Mesothelial cell of epicardium (in vitro differentiated cells): ENCODE results near the gene PRKG2. TPM values are rescaled to one million over a fixed set of nuclear protein-coding genes. Genes with fewer than 3 reads are reported as not detected.

Source experiments
- DNase-seq, 2 experiments: peaks; one replicate each; pipeline ENCODE4 v3.0.0; 2021; ENCODE audit warnings: low spot score in 2 of 2; ENCODE audit not compliant: unreplicated experiment in 2 of 2
- H3K27ac Mint-ChIP-seq: 2 replicates; pipeline ENCODE4 v1.8.0; 2021; ENCODE audit warnings: mixed read lengths
- H3K27me3 Mint-ChIP-seq: 2 replicates; pipeline ENCODE4 v1.8.0; 2021; ENCODE audit warnings: low read depth, mixed read lengths
- H3K36me3 Mint-ChIP-seq: 2 replicates; pipeline ENCODE4 v1.8.0; 2021; ENCODE audit warnings: mixed read lengths
- H3K4me1 Mint-ChIP-seq: 2 replicates; pipeline ENCODE4 v1.8.0; 2021; ENCODE audit warnings: mixed read lengths
- H3K4me3 Mint-ChIP-seq: 2 replicates; pipeline ENCODE4 v1.8.0; 2021; ENCODE audit warnings: mild to moderate bottlenecking, moderate library complexity, mixed read lengths
- H3K9me3 Mint-ChIP-seq: 2 replicates; pipeline ENCODE4 v1.8.0; 2021; ENCODE audit warnings: mixed read lengths
- total RNA-seq: library from RNA; stranded (reverse); gene quantifications from 3 replicates; pipeline ENCODE4 v1.2.1, GENCODE V29; 2021
- TF ChIP-seq, protein P1 (sequence below): fragments of 200-600 bp; sonication (generic); IDR thresholded peaks from one replicate; pipeline ENCODE4 v1.5.0; 2021; ENCODE audit warnings: antibody characterized with exemption; ENCODE audit not compliant: unreplicated experiment

PRKG2 gene
- total RNA-seq, 1 donor from 2014 or later, result 0.83 TPM

DNA sequence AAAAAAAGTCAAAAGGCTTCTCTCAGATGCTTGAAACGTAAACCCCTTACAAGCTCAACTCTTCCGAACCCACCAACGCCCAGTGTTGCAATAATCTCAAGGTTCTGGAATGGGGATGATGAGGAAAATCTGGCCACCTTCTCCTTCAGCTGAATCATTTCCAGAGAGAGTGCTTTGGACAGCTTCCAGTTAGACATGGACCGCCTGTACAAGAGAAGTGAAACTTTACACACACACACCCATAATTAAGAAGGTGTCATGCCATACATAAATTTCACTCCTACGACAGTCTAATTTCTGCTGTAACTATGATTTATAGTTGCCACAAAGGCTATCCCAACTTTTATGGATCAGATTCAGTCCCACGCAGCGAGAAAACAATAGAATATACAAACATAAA lies 72.3 kb downstream of the PRKG2 start:
- Mint-ChIP-seq H3K27ac (no peak overlapping the region), H3K36me3 (no peaks in the 10 kb centered on the region), H3K4me1 (peaks cover 14% of the 10 kb centered on the region), H3K9me3 (no peaks in the 10 kb centered on the region), H3K4me3 (no peak overlapping the region), H3K27me3 (peaks cover 2% of the 10 kb centered on the region)
- TF ChIP-seq, protein P1, sequence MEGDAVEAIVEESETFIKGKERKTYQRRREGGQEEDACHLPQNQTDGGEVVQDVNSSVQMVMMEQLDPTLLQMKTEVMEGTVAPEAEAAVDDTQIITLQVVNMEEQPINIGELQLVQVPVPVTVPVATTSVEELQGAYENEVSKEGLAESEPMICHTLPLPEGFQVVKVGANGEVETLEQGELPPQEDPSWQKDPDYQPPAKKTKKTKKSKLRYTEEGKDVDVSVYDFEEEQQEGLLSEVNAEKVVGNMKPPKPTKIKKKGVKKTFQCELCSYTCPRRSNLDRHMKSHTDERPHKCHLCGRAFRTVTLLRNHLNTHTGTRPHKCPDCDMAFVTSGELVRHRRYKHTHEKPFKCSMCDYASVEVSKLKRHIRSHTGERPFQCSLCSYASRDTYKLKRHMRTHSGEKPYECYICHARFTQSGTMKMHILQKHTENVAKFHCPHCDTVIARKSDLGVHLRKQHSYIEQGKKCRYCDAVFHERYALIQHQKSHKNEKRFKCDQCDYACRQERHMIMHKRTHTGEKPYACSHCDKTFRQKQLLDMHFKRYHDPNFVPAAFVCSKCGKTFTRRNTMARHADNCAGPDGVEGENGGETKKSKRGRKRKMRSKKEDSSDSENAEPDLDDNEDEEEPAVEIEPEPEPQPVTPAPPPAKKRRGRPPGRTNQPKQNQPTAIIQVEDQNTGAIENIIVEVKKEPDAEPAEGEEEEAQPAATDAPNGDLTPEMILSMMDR, result no peak
- DNase-seq, result no peak

DNA sequence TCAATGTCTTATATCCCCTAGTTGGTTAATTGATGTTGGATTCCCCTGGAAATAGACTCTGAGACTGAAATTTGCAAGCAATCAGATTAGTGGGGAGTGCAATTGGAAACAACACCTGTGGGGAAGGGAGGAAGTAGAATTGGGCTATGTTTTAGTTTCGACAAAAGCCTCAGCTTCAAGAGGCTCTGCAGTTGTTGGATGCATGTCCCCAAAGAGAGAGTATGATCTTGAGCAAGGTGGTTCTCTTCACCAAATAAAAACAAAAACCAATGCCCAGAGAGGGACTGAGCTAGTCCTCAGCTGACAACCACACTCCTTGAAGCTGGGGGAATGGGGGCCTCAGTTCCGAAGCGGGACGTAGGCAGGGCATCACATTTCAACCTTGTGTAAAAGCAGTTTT lies 77.1 kb downstream of the PRKG2 start:
- TF ChIP-seq, protein P1, result no peak
- Mint-ChIP-seq H3K4me3 (no peak overlapping the region), H3K36me3 (peaks cover 2% of the 10 kb centered on the region), H3K27ac (no peak overlapping the region), H3K4me1 (peaks cover 20% of the 10 kb centered on the region), H3K9me3 (no peaks in the 10 kb centered on the region), H3K27me3 (peaks cover 2% of the 10 kb centered on the region)
- DNase-seq, result no peak

DNA sequence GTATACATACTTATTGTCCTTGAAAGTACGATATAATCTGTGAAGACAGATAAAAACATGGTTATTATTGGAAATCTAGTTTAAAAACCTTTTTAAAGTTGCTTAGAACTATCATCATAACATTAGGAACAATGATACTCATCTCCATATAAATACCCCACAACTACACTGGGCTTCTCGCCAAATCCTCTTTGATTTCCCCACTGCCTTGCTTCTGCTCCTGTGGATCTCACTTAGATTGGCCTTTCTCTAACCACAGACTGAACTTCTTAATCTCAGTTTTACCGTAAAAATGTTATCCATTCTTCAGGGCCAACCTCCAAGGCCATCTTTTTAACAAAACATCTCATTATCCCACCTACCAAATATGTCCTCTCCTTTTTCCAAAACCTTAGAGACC lies 77.6 kb downstream of the PRKG2 start:
- no peak overlapping the region for H3K4me3 Mint-ChIP-seq
- peaks cover 2% of the 10 kb centered on the region for H3K36me3 Mint-ChIP-seq
- no peak for DNase-seq
- peaks cover 16% of the 10 kb centered on the region for H3K4me1 Mint-ChIP-seq
- H3K27ac Mint-ChIP-seq, result no peak overlapping the region
- H3K9me3 Mint-ChIP-seq, result no peaks in the 10 kb centered on the region
- TF ChIP-seq, protein P1, result no peak
- H3K27me3 Mint-ChIP-seq, result peaks cover 2% of the 10 kb centered on the region

DNA sequence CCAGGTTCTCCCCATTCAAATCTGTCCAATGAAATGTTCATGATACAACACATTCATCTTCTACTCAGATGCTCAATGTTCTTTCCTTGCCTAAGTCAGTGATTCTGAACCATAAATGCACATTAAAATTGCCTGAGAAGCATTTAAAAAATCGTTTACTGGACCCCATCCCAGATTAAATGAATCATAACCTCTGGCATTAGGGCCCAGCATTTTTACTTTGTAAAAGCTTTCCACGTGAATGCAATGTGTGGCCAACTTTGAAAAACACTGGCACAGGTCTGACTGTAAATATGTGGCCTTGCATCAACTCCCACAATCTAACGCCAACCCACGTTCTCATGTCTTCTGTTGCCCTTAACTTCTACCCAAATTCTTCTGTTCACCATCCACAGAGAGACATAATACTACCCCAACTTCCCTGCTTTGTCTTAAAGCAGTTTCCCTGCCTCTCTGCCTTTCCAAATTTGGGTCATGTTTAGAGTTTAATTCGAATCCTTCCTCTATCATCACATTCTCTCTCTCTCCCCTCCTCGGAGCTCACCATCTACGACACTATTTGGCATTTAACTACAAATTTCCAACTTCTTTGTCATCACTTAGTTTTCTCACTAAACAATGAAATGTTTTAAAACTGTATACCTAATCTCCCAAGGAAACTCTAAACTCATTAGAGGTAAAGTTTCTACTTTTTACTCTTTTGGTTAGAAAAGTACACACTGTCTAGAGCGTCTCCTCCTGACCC lies 78.7 kb downstream of the PRKG2 start:
- H3K4me1 Mint-ChIP-seq, result peaks cover 16% of the 10 kb centered on the region
- peaks cover 2% of the 10 kb centered on the region for H3K27me3 Mint-ChIP-seq
- no peak overlapping the region for H3K27ac Mint-ChIP-seq
- DNase-seq, result no peak
- no peaks in the 10 kb centered on the region for H3K9me3 Mint-ChIP-seq
- no peak overlapping the region for H3K4me3 Mint-ChIP-seq
- peaks cover 3% of the 10 kb centered on the region for H3K36me3 Mint-ChIP-seq
- TF ChIP-seq, protein P1, result no peak

DNA sequence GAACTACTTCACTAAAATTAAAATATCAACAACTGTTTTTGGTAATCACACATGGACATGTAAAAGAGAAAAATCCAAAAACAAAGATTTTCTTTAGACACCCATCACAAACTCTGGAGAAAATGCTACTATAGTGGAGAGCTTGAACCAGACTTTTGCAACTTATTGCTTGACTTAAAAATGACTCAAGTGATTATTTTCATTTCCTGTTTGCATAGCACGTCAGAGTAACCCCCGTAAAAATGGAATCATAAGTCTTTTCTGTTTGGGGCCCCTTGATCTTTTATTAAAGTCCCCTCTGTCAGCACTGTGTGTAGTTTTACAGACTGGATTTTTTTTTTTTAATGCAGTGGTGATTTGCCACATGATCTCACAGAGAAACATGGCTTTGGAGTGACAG lies 79.5 kb downstream of the PRKG2 start:
- TF ChIP-seq, protein P1, result no peak
- peaks cover 3% of the 10 kb centered on the region for H3K36me3 Mint-ChIP-seq
- no peaks in the 10 kb centered on the region for H3K9me3 Mint-ChIP-seq
- no peak overlapping the region for H3K27ac Mint-ChIP-seq
- peaks cover 2% of the 10 kb centered on the region for H3K27me3 Mint-ChIP-seq
- peaks cover 16% of the 10 kb centered on the region for H3K4me1 Mint-ChIP-seq
- DNase-seq, result no peak
- H3K4me3 Mint-ChIP-seq, result no peak overlapping the region
